SK-N-SH (cell line): ENCODE results near the gene MEGF8. TPM values are rescaled to one million over a fixed set of nuclear protein-coding genes. Genes with fewer than 3 reads are reported as not detected.

ENCODE experiments used
- CTCF ChIA-PET: fragments of 300-600, 350-600 bp; formaldehyde crosslinking; extraction: SDS; loops from one replicate; lab custom pipeline; 2021; lab: Yijun Ruan, JAX
- POLR2A ChIA-PET: fragments of 350-600 bp; sonication (Branson Sonifier 250); formaldehyde crosslinking; extraction: SDS; loops from one replicate; lab custom pipeline; 2020; ENCODE audit warnings: antibody characterized with exemption, inconsistent platforms; lab: Yijun Ruan, JAX
- DNase-seq: peaks from one replicate; pipeline ENCODE4 v3.0.0; 2012
- H2AFZ ChIP-seq: fragments of 200-600 bp; sonication (generic); 2 replicates; pipeline ENCODE4 v1.8.1; 2016; ENCODE audit warnings: antibody characterized with exemption, mild to moderate bottlenecking, low read depth
- H3F3A ChIP-seq: fragments of 200-600 bp; sonication (generic); replicated peaks from 2 replicates; pipeline ENCODE3; 2016; ENCODE audit warnings: antibody characterized with exemption, mild to moderate bottlenecking; ENCODE audit not compliant: insufficient read depth
- H3K27ac ChIP-seq, 2 experiments: fragments of 200-500 bp in 1 of 2; fragments of 200-600 bp in 1 of 2; sonication (Bioruptor generic) in 1 of 2; sonication (generic), shearing (Covaris generic) in 1 of 2; 2 replicates each; pipeline versions ENCODE4 v1.5.1 to v1.6.1; 2014 to 2016; ENCODE audit warnings: low read depth in 2 of 2, inconsistent platforms in 1 of 2, low read length in 1 of 2, mild to moderate bottlenecking in 1 of 2, mixed read lengths in 1 of 2
- H3K27me3 ChIP-seq: fragments of 200-600 bp; sonication (generic), shearing (Covaris generic); 2 replicates; pipeline ENCODE4 v1.6.1; 2016; ENCODE audit warnings: mixed run types; ENCODE audit not compliant: insufficient read depth
- H3K36me3 ChIP-seq, 2 experiments: fragments of 200-500 bp in 1 of 2; fragments of 200-600 bp in 1 of 2; sonication (Bioruptor generic) in 1 of 2; sonication (generic) in 1 of 2; replicated peaks in 1 of 2; 2 replicates each; pipeline versions ENCODE3 to v1.5.1; 2014 to 2016; ENCODE audit warnings: low read length in 1 of 2, mild to moderate bottlenecking in 1 of 2; ENCODE audit not compliant: insufficient read depth in 2 of 2, control insufficient read depth in 1 of 2
- H3K4me1 ChIP-seq, 2 experiments: fragments of 200-500 bp in 1 of 2; fragments of 200-600 bp in 1 of 2; sonication (Bioruptor generic) in 1 of 2; sonication (generic), shearing (Covaris generic) in 1 of 2; 2 replicates each; pipeline versions ENCODE4 v1.5.1 to v1.6.1; 2014 to 2016; ENCODE audit warnings: low read depth in 1 of 2, low read length in 1 of 2, mixed run types in 1 of 2; ENCODE audit not compliant: insufficient read depth in 2 of 2, control insufficient read depth in 1 of 2
- H3K4me2 ChIP-seq: fragments of 200-600 bp; sonication (generic), shearing (Covaris generic); 2 replicates; pipeline ENCODE4 v1.6.1; 2017; ENCODE audit warnings: mixed run types
- H3K4me3 ChIP-seq, 2 experiments: fragments of 200-500 bp in 1 of 2; fragments of 200-600 bp in 1 of 2; sonication (Bioruptor generic) in 1 of 2; sonication (generic), shearing (Covaris generic) in 1 of 2; 2 replicates each; pipeline versions ENCODE4 v1.5.1 to v1.8.1; 2014 to 2016; ENCODE audit warnings: low read depth in 2 of 2, inconsistent platforms in 1 of 2, low read length in 1 of 2, mild to moderate bottlenecking in 1 of 2, mixed read lengths in 1 of 2, moderate library complexity in 1 of 2
- H3K79me2 ChIP-seq: fragments of 200-600 bp; sonication (generic); 2 replicates; pipeline ENCODE4 v1.8.1; 2017; ENCODE audit warnings: mild to moderate bottlenecking; ENCODE audit not compliant: insufficient read depth
- H3K9ac ChIP-seq: fragments of 200-600 bp; sonication (generic); 2 replicates; pipeline ENCODE4 v1.6.1; 2017; ENCODE audit warnings: mixed run types
- H3K9me2 ChIP-seq: fragments of 200-600 bp; sonication (generic); 2 replicates; pipeline ENCODE4 v1.6.1; 2017; ENCODE audit warnings: mixed run types
- H3K9me3 ChIP-seq: fragments of 200-600 bp; sonication (generic); 2 replicates; pipeline ENCODE4 v1.6.1; 2017; ENCODE audit warnings: mixed run types, mild to moderate bottlenecking, moderate library complexity
- H4K20me1 ChIP-seq: fragments of 200-600 bp; sonication (generic); 2 replicates; pipeline ENCODE4 v1.6.1; 2017; ENCODE audit warnings: mild to moderate bottlenecking, mixed run types; ENCODE audit not compliant: insufficient read depth
- CHD2 ChIP-seq: fragments of 150-350 bp; IDR thresholded peaks from 2 replicates; pipeline ENCODE4 v1.6.1; 2018; ENCODE audit warnings: low read length; ENCODE audit not compliant: partially characterized antibody
- ELF1 ChIP-seq: IDR thresholded peaks from 2 replicates; pipeline ENCODE4 v1.4.0; 2012
- EP300 ChIP-seq, 2 experiments: IDR thresholded peaks; 2 replicates each; pipeline versions ENCODE4 v1.4.0 to v1.6.1; 2012; ENCODE audit warnings: borderline replicate concordance in 1 of 2, low read depth in 1 of 2, low read length in 1 of 2
- FOSL2 ChIP-seq: IDR thresholded peaks from 2 replicates; pipeline ENCODE4 v1.4.0; 2012; ENCODE audit warnings: low read depth, mild to moderate bottlenecking, moderate library complexity, borderline replicate concordance
- FOXJ3 ChIP-seq: sonication (generic); formaldehyde crosslinking; IDR thresholded peaks from 2 replicates; pipeline ENCODE4 v1.5.1; 2020; ENCODE audit warnings: mild to moderate bottlenecking, missing genetic modification reagents
- FOXM1 ChIP-seq: IDR thresholded peaks from 2 replicates; pipeline ENCODE4 v1.4.0; 2012; ENCODE audit warnings: low read depth, mild to moderate bottlenecking
- GATA2 ChIP-seq: sonication (generic); formaldehyde crosslinking; IDR thresholded peaks from 2 replicates; pipeline ENCODE4 v1.5.0; 2020; ENCODE audit warnings: mild to moderate bottlenecking, missing genetic modification reagents
- JUND ChIP-seq: IDR thresholded peaks from 2 replicates; pipeline ENCODE4 v1.4.0; 2012
- MAX ChIP-seq: IDR thresholded peaks from 2 replicates; pipeline ENCODE4 v1.4.0; 2012; ENCODE audit warnings: low read depth
- MXI1 ChIP-seq: IDR thresholded peaks from 2 replicates; pipeline ENCODE4 v1.6.1; 2012; ENCODE audit warnings: mild to moderate bottlenecking, low read depth, low read length, improper control_type of control experiment
- POLR2AphosphoS5 ChIP-seq: IDR thresholded peaks from 2 replicates; pipeline ENCODE4 v1.6.1; 2012; ENCODE audit warnings: low read depth, low read length
- RAD21 ChIP-seq: IDR thresholded peaks from 2 replicates; pipeline ENCODE4 v1.6.1; 2012; ENCODE audit warnings: mild to moderate bottlenecking, low read length
- SIN3A ChIP-seq: IDR thresholded peaks from 2 replicates; pipeline ENCODE4 v1.6.1; 2012; ENCODE audit warnings: low read depth, mild to moderate bottlenecking, low read length, moderate library complexity, borderline replicate concordance
- SMC3 ChIP-seq: IDR thresholded peaks from 2 replicates; pipeline ENCODE4 v1.6.1; 2012; ENCODE audit warnings: low read depth, low read length, improper control_type of control experiment
- TAF1 ChIP-seq: IDR thresholded peaks from 2 replicates; pipeline ENCODE4 v1.6.1; 2012; ENCODE audit warnings: low read depth, mild to moderate bottlenecking, low read length, moderate library complexity, borderline replicate concordance
- TCF12 ChIP-seq: IDR thresholded peaks from 2 replicates; pipeline ENCODE4 v1.4.0; 2012
- TEAD4 ChIP-seq: IDR thresholded peaks from 2 replicates; pipeline ENCODE4 v1.4.0; 2012; ENCODE audit warnings: mild to moderate bottlenecking, borderline replicate concordance; ENCODE audit not compliant: insufficient read depth
- USF1 ChIP-seq: IDR thresholded peaks from 2 replicates; pipeline ENCODE4 v1.4.0; 2012; ENCODE audit warnings: low read depth, borderline replicate concordance
- USF2 ChIP-seq: fragments of 150-350 bp; IDR thresholded peaks from 2 replicates; pipeline ENCODE4 v1.6.1; 2017; ENCODE audit warnings: antibody characterized with exemption, low read length, low read depth, borderline replicate concordance
- YY1 ChIP-seq: IDR thresholded peaks from 2 replicates; pipeline ENCODE4 v1.4.0; 2012; ENCODE audit warnings: low read depth, mild to moderate bottlenecking
- ZBTB33 ChIP-seq: IDR thresholded peaks from 2 replicates; pipeline ENCODE4 v1.4.0; 2012; ENCODE audit warnings: low read depth, borderline replicate concordance
- WGBS: methylation state at CpG from one replicate; pipeline ENCODE4 v1.1.6; 2017; ENCODE audit warnings: low lambda C conversion rate; 5-methylcytosine and 5-hydroxymethylcytosine counted together
- polyA plus RNA-seq, 3 experiments: library from polyadenylated mRNA; depleted of rRNA; stranded (reverse); fragments of >200 nt; gene quantifications; 2 replicates each; pipeline ENCODE4 v1.2.3, GENCODE V29; 2012

MEGF8 gene
- polyA plus RNA-seq, 1 of the 3 experiments (the other 2 are of a cell fraction) = 19.1 TPM

GRCh38 chr19:42276821-42277220 lies 48.6 kb upstream of the MEGF8 start:
- H2AFZ ChIP-seq = no peak overlapping the region
- H3K27ac ChIP-seq = peak overlapping the region; percentile 93 to 96; a peak in 3 of 4 replicates
- H3K9ac ChIP-seq = no peak overlapping the region
- CTCF ChIA-PET = interaction anchor here (4.2 to 7.1 kb wide), 2 partner anchors 16 to 31 kb away, joined by 60 to 205 read pairs; partner anchors contain the start of gene GSK3A
- no peaks in the 10 kb centered on the region for H3K9me3 ChIP-seq
- TF ChIP-seq JUND = no peak
- no peak for TF ChIP-seq FOXM1
- TF ChIP-seq SIN3A = no peak
- no peak for TF ChIP-seq USF1
- TF ChIP-seq EP300 (IDR thresholded peaks at IDR 0.05; ENCODE audit: borderline replicate concordance in 1 of 2, low read depth in 1 of 2, low read length in 1 of 2) = no peak
- no peak for TF ChIP-seq CHD2
- TF ChIP-seq SMC3 = no peak
- TF ChIP-seq ELF1 = no peak
- no peak for TF ChIP-seq FOXJ3
- POLR2A ChIA-PET = interaction anchor here (3.9 to 4.2 kb wide), 2 partner anchors 30 to 33 kb away, joined by 28 to 35 read pairs; partner anchors contain the start of gene GSK3A
- no peaks in the 10 kb centered on the region for H3K27me3 ChIP-seq
- peaks cover 37 to 57% of the 10 kb centered on the region in 2 experiments; a peak in 3 of 4 replicates for H3K4me1 ChIP-seq
- 0 out of 2 replicates have a peak overlapping the region, but pooled peaks have one; percentile 33 for H3K4me2 ChIP-seq
- H3K9me2 ChIP-seq = no peaks in the 10 kb centered on the region
- no peak for DNase-seq
- peaks cover 13 to 38% of the 10 kb centered on the region in 2 experiments for H3K36me3 ChIP-seq
- 72% methylated on average over 2 of the region's 4 CpGs for WGBS
- H3F3A ChIP-seq = peaks cover 39% of the 10 kb centered on the region
- H3K4me3 ChIP-seq = no peak overlapping the region
- no peaks in the 10 kb centered on the region for H4K20me1 ChIP-seq
- H3K79me2 ChIP-seq = peaks cover 76% of the 10 kb centered on the region

GRCh38 chr19:42277821-42278451 lies 47.5 kb upstream of the MEGF8 start:
- DNase-seq = peak; percentile 82
- peak overlapping the region; percentile 93 to 96 for H3K27ac ChIP-seq
- no peaks in the 10 kb centered on the region for H3K27me3 ChIP-seq
- H3K4me1 ChIP-seq = peaks cover 46 to 67% of the 10 kb centered on the region in 2 experiments
- H4K20me1 ChIP-seq = no peaks in the 10 kb centered on the region
- no peaks in the 10 kb centered on the region for H3K9me3 ChIP-seq
- no peaks in the 10 kb centered on the region for H3K9me2 ChIP-seq
- H3K79me2 ChIP-seq = peaks cover 72% of the 10 kb centered on the region
- no peak overlapping the region for H2AFZ ChIP-seq
- H3K4me2 ChIP-seq = peak overlapping the region; percentile 97
- peaks cover 48% of the 10 kb centered on the region for H3F3A ChIP-seq
- ChIA-PET CTCF (interaction anchor here (1.0 to 7.1 kb wide), 6 partner anchors 8 to 169 kb away, joined by 3 to 205 read pairs (median 26); partner anchors contain the start of genes DEDD2, ERF and GSK3A), POLR2A (interaction anchor here (0.9 to 4.2 kb wide), 4 partner anchors 22 to 34 kb away, joined by 3 to 35 read pairs (median 16); partner anchors contain the start of genes ERF and GSK3A)
- H3K9ac ChIP-seq = peak overlapping the region; percentile 8; the same call in 1 of the 2 replicates
- WGBS = 54% methylated on average over 5 of the region's 10 CpGs
- H3K4me3 ChIP-seq = peak overlapping the region in 1 of 2 experiments; percentile 1; a peak in 1 of 4 replicates
- peaks cover 13 to 27% of the 10 kb centered on the region in 2 experiments for H3K36me3 ChIP-seq
- TF ChIP-seq FOSL2 = no peak
- TF ChIP-seq TEAD4 = 0 out of 2 replicates have a peak, but pooled peaks have one; percentile 29
- TF ChIP-seq SIN3A = no peak
- TF ChIP-seq POLR2AphosphoS5 = peak; percentile 35; the same call in 1 of the 2 replicates
- TF ChIP-seq ZBTB33 = no peak
- peak; percentile 13; the same call in 1 of the 2 replicates for TF ChIP-seq MAX
- no peak for TF ChIP-seq GATA2 (CRISPR knock-in tag)
- TF ChIP-seq JUND = no peak
- 0 out of 2 replicates have a peak, but pooled peaks have one; percentile 45 for TF ChIP-seq FOXJ3
- TF ChIP-seq USF1 = no peak
- no peak for TF ChIP-seq USF2
- TF ChIP-seq MXI1 = peak; percentile 92
- peak; percentile 46; the same call in 1 of the 2 replicates for TF ChIP-seq TCF12
- TF ChIP-seq TAF1 = no peak
- TF ChIP-seq RAD21 = no peak
- no peak for TF ChIP-seq SMC3
- no peak for TF ChIP-seq YY1
- peak in 1 of 2 experiments; percentile 60; a peak in 2 of 4 replicates for TF ChIP-seq EP300 (IDR thresholded peaks at IDR 0.05; ENCODE audit: borderline replicate concordance in 1 of 2, low read depth in 1 of 2, low read length in 1 of 2)
